ENCODE measurements around the gene MT1M.
"Not testable (repeated sequence)": the region's sequence is repeated elsewhere in the genome, so short reads cannot be mapped to it uniquely, and the experiment has no call there.

The MT1M gene

GRCh38 chr16:56632156-56632847, at the start of gene MT1M:
MT1M (plus strand) TSS chr16:56632659; CDS start chr16:56632732, 73 bp downstream.
- no peak for DNase-seq (ENCODE audit: low read depth)

GRCh38 chr16:56582911-56583310, 49.5 kb upstream of the MT1M start:
- not testable (repeated sequence) for DNase-seq (ENCODE audit: low read depth)

- no peak for DNase-seq (ENCODE audit: low read depth)
These were observed 48.9 kb upstream of the MT1M start for GRCh38 chr16:56583351-56584168.

GRCh38 chr16:56584276-56584675, 48.2 kb upstream of the MT1M start:
- no peak for DNase-seq (ENCODE audit: low read depth)

GRCh38 chr16:56588781-56589140, 43.7 kb upstream of the MT1M start:
- no peak for DNase-seq (ENCODE audit: low read depth)

- DNase-seq (ENCODE audit: low read depth) = no peak
These were observed 43.1 kb upstream of the MT1M start, which contains the start of gene MT3 for GRCh38 chr16:56589141-56590039. MT3 (plus strand) TSS chr16:56589528; CDS start chr16:56589591, 63 bp downstream.

GRCh38 chr16:56591377-56592060, 40.9 kb upstream of the MT1M start:
- no peak for DNase-seq (ENCODE audit: low read depth)

- no peak for DNase-seq (ENCODE audit: low read depth)
These were observed 38.7 kb upstream of the MT1M start for GRCh38 chr16:56593573-56594291.

GRCh38 chr16:56594292-56594619, 38.2 kb upstream of the MT1M start:
- no peak for DNase-seq (ENCODE audit: low read depth)

- DNase-seq (ENCODE audit: low read depth) = no peak
These were observed 32.0 kb upstream of the MT1M start for GRCh38 chr16:56600398-56600999.

- no peak for DNase-seq (ENCODE audit: low read depth)
These were observed 31.1 kb upstream of the MT1M start for GRCh38 chr16:56601325-56601724.

- DNase-seq (ENCODE audit: low read depth) = no peak
These were observed 28.9 kb upstream of the MT1M start for GRCh38 chr16:56603589-56603988.

- DNase-seq (ENCODE audit: low read depth) = no peak
These were observed 27.5 kb upstream of the MT1M start for GRCh38 chr16:56604966-56605365.

GRCh38 chr16:56605475-56605874, 27.0 kb upstream of the MT1M start:
- no peak for DNase-seq (ENCODE audit: low read depth)

- no peak for DNase-seq (ENCODE audit: low read depth)
These were observed 26.4 kb upstream of the MT1M start for GRCh38 chr16:56606071-56606475.

- no peak for DNase-seq (ENCODE audit: low read depth)
These were observed 25.9 kb upstream of the MT1M start for GRCh38 chr16:56606476-56607108.

GRCh38 chr16:56607109-56607618, 25.3 kb upstream of the MT1M start:
- no peak for DNase-seq (ENCODE audit: low read depth)

- no peak for DNase-seq (ENCODE audit: low read depth)
These were observed 24.8 kb upstream of the MT1M start for GRCh38 chr16:56607675-56608042.

GRCh38 chr16:56608043-56608875, 24.2 kb upstream of the MT1M start, which contains the start of gene MT2A:
MT2A (plus strand) TSS chr16:56608584; CDS start chr16:56608656, 72 bp downstream.
- DNase-seq (ENCODE audit: low read depth) = peak; percentile 78

Measured in stimulated activated CD8-positive, alpha-beta memory T cell treated with anti-CD3 and anti-CD28 coated beads, Interleukin-12 subunit alpha, Interleukin-12 subunit beta, amount 100 ng/mL, for 4 hours (primary cell).